Panc1 (cell line): ENCODE data around the gene ATP6V1F.

Source experiments
- SIN3A ChIP-seq: IDR thresholded peaks from 2 replicates; pipeline ENCODE4 v1.6.1; 2012; ENCODE audit warnings: low read depth, mild to moderate bottlenecking, low read length, moderate library complexity, borderline replicate concordance; ENCODE audit not compliant: insufficient read depth
- TF ChIP-seq, protein P1 (sequence below): fragments of 450-650 bp; IDR thresholded peaks from 2 replicates; pipeline ENCODE4 v1.5.1; 2017; ENCODE audit warnings: mild to moderate bottlenecking

GRCh38 chr7:128833946-128834325 is 28.7 kb upstream of the ATP6V1F start:
- TF ChIP-seq, protein P1, sequence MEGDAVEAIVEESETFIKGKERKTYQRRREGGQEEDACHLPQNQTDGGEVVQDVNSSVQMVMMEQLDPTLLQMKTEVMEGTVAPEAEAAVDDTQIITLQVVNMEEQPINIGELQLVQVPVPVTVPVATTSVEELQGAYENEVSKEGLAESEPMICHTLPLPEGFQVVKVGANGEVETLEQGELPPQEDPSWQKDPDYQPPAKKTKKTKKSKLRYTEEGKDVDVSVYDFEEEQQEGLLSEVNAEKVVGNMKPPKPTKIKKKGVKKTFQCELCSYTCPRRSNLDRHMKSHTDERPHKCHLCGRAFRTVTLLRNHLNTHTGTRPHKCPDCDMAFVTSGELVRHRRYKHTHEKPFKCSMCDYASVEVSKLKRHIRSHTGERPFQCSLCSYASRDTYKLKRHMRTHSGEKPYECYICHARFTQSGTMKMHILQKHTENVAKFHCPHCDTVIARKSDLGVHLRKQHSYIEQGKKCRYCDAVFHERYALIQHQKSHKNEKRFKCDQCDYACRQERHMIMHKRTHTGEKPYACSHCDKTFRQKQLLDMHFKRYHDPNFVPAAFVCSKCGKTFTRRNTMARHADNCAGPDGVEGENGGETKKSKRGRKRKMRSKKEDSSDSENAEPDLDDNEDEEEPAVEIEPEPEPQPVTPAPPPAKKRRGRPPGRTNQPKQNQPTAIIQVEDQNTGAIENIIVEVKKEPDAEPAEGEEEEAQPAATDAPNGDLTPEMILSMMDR: no peak
- TF ChIP-seq SIN3A: no peak
